Measurements from ENCODE around the gene STKLD1. TPM values are rescaled to one million over a fixed set of nuclear protein-coding genes. Genes with fewer than 3 reads are reported as not detected.

The STKLD1 gene
- total RNA-seq, 1 donor from 2014 or later: not detected

GRCh38 chr9:133369422-133369821 lies 6.7 kb upstream of the STKLD1 start:
- DNase-seq (ENCODE audit: low read depth): no peak
- Histone ChIP-seq H3K36me3 (ENCODE audit: control insufficient read depth, insufficient read depth, low read length) (peaks cover 2% of the 10 kb centered on the region), H3K4me3 (ENCODE audit: low read depth, low read length) (no peak overlapping the region), H3K27me3 (ENCODE audit: control insufficient read depth, insufficient read depth, low read length) (no peaks in the 10 kb centered on the region)
- no peak for TF ChIP-seq CTCF (IDR thresholded peaks at IDR 0.05; ENCODE audit: insufficient read depth, low read length, poor library complexity, severe bottlenecking)

DNA sequence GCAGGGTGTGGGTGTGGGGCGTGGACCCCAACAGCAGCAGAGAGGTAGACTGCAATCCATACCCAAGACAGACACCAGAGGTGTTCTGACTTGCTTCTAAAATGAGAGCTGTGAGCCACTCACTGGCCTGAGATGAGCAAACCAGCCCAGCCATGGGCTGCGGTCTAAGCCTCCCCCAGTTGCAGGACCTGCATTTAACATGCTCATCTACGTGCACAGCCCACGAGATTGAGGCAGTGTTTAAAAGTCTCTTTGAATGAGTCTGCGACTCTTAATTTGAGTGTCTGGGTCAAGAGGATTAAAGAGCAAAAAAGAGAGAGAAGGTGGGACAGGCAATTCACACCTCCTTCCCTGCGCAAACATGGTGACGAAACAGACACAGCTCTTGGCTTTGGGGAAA lies 6.2 kb upstream of the STKLD1 start:
- DNase-seq (ENCODE audit: low read depth): no peak
- H3K4me3 ChIP-seq (ENCODE audit: low read depth, low read length): no peak overlapping the region
- H3K27me3 ChIP-seq (ENCODE audit: control insufficient read depth, insufficient read depth, low read length): no peaks in the 10 kb centered on the region
- peaks cover 2% of the 10 kb centered on the region for H3K36me3 ChIP-seq (ENCODE audit: control insufficient read depth, insufficient read depth, low read length)
- no peak for TF ChIP-seq CTCF (IDR thresholded peaks at IDR 0.05; ENCODE audit: insufficient read depth, low read length, poor library complexity, severe bottlenecking)

DNA sequence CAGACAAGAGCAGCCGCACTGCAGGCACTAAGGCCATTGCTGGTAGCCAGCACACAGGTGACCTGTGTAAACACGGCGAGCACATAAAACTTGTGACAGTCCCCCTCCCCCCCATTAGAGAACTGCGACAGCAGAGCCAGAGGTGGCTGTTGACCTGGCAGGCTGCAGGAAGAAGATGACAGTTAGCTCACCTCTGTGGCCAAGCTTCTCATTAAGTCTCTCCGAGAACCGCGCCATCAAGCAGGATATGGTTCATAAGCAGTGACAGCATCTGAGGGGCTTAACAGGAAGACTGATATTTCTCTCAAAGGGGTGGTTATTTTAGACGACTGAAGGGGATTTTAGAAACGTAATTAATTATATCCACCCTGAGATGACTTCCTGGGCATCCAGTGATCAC lies 5.5 kb upstream of the STKLD1 start:
- peaks cover 2% of the 10 kb centered on the region for H3K36me3 ChIP-seq (ENCODE audit: control insufficient read depth, insufficient read depth, low read length)
- no peak overlapping the region for H3K4me3 ChIP-seq (ENCODE audit: low read depth, low read length)
- no peaks in the 10 kb centered on the region for H3K27me3 ChIP-seq (ENCODE audit: control insufficient read depth, insufficient read depth, low read length)
- DNase-seq (ENCODE audit: low read depth): no peak
- no peak for TF ChIP-seq CTCF (IDR thresholded peaks at IDR 0.05; ENCODE audit: insufficient read depth, low read length, poor library complexity, severe bottlenecking)

DNA sequence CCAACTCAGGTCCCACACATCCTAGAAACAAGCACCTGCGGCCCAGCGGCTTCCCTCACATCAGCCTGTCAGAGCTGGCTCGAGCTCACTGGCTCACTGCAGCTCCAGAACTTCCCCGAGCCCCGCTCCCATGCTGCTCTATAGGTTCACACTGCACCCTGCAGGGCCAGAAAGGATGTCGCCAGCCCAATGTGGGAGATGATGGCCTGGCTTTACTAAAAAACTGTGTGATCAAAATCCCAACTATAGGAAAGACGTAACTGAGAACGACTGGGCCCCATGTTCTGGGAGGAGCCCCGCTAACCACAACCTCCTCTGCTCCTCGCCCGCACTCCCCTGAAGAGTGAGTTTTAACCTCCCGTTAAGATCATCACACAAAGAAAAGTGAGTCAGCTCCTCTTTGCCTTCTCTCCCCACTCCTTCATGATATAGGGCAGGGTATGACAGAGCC lies 4.9 kb upstream of the STKLD1 start:
- Histone ChIP-seq H3K27me3 (ENCODE audit: control insufficient read depth, insufficient read depth, low read length) (no peaks in the 10 kb centered on the region), H3K36me3 (ENCODE audit: control insufficient read depth, insufficient read depth, low read length) (peaks cover 2% of the 10 kb centered on the region), H3K4me3 (ENCODE audit: low read depth, low read length) (no peak overlapping the region)
- no peak for DNase-seq (ENCODE audit: low read depth)
- no peak for TF ChIP-seq CTCF (IDR thresholded peaks at IDR 0.05; ENCODE audit: insufficient read depth, low read length, poor library complexity, severe bottlenecking)

GRCh38 chr9:133372144-133372543 lies 4.0 kb upstream of the STKLD1 start:
- Histone ChIP-seq H3K36me3 (ENCODE audit: control insufficient read depth, insufficient read depth, low read length) (peaks cover 2% of the 10 kb centered on the region), H3K4me3 (ENCODE audit: low read depth, low read length) (no peak overlapping the region), H3K27me3 (ENCODE audit: control insufficient read depth, insufficient read depth, low read length) (no peaks in the 10 kb centered on the region)
- no peak for DNase-seq (ENCODE audit: low read depth)
- no peak for TF ChIP-seq CTCF (IDR thresholded peaks at IDR 0.05; ENCODE audit: insufficient read depth, low read length, poor library complexity, severe bottlenecking)

- H3K36me3 ChIP-seq (ENCODE audit: control insufficient read depth, insufficient read depth, low read length): peaks cover 2% of the 10 kb centered on the region
- no peak for DNase-seq (ENCODE audit: low read depth)
- no peaks in the 10 kb centered on the region for H3K27me3 ChIP-seq (ENCODE audit: control insufficient read depth, insufficient read depth, low read length)
- TF ChIP-seq CTCF (IDR thresholded peaks at IDR 0.05; ENCODE audit: insufficient read depth, low read length, poor library complexity, severe bottlenecking): no peak
- H3K4me3 ChIP-seq (ENCODE audit: low read depth, low read length): peak overlapping the region; percentile 79
Observed at GRCh38 chr9:133374612-133375115, 1.5 kb upstream of the STKLD1 start.

Measured in kidney epithelial cell (primary cell).